Endothelial cell of hepatic sinusoid (primary cell): Measurements from ENCODE around the gene SLC9A4.

Source experiments
- in situ Hi-C: cut with HindIII; loops from 2 replicates; pipeline ENCODE4 v1.10.0; 2017; ENCODE audit warnings: low sequenced_read_pairs

The SLC9A4 gene

DNA sequence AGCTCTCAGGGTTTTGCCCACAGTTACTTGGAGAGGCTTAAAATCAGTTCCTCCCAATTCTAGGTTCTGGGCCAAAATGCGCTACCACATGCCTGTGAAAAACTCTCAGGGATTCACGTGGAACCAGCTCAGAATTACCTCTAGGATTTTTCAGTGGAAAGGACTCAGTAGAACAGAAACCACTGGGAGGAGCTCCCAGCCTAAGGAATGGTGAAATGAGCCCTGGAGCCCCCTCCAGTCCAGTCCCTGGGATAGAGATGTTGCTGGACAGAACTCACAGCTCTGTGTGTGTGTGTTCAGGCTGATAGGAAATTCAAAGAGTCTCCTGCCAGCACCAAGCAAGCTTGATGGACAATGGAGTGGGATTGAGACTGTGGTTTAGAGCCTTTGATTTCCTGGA lies 21.1 kb upstream of the SLC9A4 start:
- in situ Hi-C loops, result no loop called here

- in situ Hi-C loops, result no loop called here
These were observed 19.5 kb upstream of the SLC9A4 start for GRCh38 chr2:102453501-102453900.

DNA sequence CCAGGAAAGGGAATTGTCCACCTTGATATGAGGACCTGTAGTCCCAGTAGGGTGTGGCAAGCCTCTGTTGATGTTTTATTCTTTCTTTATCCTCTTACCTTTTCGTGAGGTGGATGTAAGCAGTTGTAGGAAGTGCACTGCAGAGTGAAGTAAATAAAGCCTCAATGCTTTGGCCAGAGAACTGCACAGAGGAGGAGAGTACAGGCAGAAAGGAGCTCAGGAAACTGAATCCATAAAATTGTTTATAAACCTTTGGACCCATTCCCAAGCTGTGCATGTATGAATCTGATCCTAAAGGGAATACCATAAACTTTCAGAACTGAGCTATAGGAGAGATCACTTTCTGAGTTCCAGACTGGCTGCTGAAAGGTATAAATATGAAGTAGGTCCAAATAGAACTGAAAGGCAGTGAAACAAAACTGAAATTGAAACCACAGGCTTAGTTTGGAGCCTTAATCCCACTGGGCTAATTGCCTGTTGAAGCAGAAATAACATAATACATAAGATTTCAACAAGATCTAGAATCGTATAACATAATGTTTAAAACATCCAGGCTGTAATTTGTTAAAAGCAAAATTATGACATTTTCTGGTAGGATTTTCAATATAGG lies 17.9 kb upstream of the SLC9A4 start:
- in situ Hi-C loops, result no loop called here

DNA sequence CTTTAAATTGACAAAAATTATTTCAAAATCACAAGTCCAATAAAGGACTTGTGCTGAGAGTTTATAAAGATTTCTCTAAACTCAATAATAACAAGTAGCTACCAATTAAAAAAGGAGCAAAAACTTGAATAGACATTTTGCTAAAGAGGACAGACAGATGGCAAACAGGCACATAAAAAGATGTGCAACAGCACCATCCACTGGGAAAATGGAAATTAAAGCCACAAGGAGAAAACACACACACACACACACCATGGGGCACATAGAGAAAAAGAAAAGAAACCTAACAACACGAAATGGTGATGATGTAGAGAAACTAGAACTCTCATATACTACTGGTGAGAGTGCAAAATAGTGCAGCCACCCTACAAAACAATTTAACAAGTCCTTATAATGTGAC lies 12.6 kb upstream of the SLC9A4 start:
- in situ Hi-C loops, result no loop called here

GRCh38 chr2:102461188-102461587 lies 11.8 kb upstream of the SLC9A4 start:
- in situ Hi-C loops, result no loop called here

DNA sequence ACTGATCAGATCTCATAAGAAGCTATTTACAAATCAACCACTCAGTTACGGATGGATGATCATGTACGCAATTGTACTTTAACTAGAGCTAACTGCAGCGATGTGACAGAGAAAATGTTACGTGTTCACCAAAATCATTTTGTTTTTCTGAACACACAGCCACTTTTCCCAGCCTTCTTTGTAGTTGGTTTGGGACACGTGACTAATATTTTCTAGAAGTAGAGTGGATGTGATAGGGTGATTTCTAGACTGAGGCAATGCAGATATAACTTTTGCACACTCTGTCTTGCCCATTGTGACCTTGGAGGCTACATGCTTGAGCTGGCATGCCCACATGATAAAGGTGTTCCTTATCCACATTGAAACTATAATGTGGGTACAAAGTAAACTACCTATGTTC lies 9.9 kb upstream of the SLC9A4 start:
- in situ Hi-C loops, result no loop called here

DNA sequence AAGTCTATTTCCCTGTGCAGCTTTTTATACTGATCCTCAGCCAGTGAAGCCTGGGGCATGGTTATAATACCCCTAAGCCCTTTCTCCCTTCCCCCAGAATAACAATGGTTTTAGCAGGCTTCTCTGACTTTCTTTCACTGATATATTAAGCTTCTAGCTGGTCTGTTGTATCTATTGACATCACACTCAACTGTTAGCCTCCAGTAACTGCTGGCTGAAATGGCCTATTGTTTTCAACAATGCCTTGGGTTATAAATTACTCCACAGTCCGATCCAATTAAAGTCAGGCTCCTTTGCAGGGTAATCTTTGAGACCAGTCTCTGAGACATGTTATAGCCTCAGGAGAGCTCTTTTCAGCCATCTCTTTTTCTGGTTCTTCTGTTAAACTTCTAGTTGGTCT lies 2.9 kb upstream of the SLC9A4 start:
- in situ Hi-C loops, result no loop called here

- in situ Hi-C loops, result no loop called here
These were observed 605 bp downstream of the SLC9A4 start for GRCh38 chr2:102473631-102474030.

DNA sequence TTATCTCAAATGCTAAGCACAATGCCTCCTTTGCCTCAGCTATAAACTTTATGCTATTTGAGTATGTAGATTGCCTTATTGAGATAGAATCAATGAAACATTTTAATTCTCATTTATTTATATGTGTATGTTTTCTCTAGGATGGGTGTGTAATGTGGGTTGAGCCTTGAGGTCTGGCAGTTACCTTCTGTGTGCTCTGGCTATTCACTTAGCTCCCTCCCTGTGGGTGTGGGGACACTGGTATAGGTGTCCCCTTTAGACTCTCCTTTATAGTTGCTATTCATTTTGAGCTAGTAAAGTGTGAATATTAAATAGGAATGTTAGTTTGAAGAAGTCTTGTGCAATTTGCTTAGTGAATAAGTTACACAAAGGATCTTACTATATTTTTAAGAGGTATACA lies 1.8 kb downstream of the SLC9A4 start:
- in situ Hi-C loops, result no loop called here

DNA sequence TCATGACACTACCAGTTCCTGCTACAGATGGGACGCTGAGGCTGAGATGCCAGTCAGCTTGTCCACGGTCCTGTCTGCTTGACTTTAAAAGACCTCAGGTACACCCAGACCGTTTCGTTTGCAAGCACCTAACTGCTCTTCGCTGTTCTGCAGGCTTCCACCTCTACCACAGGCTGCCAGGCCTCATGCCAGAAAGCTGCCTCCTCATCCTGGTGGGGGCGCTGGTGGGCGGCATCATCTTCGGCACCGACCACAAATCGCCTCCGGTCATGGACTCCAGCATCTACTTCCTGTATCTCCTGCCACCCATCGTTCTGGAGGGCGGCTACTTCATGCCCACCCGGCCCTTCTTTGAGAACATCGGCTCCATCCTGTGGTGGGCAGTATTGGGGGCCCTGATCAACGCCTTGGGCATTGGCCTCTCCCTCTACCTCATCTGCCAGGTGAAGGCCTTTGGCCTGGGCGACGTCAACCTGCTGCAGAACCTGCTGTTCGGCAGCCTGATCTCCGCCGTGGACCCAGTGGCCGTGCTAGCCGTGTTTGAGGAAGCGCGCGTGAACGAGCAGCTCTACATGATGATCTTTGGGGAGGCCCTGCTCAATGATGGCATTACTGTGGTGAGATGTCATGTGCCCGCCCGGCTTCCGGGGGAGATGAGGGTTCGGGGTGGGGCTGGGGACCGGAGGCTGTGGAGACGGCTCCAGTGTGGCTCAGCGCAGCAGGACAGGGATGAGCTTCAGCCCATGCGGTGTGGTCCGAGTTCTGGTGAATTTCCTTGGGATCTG lies 5.9 kb downstream of the SLC9A4 start:
- in situ Hi-C loops, result no loop called here

- in situ Hi-C loops, result no loop called here
These were observed 7.5 kb downstream of the SLC9A4 start for GRCh38 chr2:102480285-102481195.

GRCh38 chr2:102481931-102482330 lies 8.9 kb downstream of the SLC9A4 start:
- in situ Hi-C loops, result no loop called here

GRCh38 chr2:102483086-102483485 lies 10.1 kb downstream of the SLC9A4 start:
- in situ Hi-C loops, result no loop called here

DNA sequence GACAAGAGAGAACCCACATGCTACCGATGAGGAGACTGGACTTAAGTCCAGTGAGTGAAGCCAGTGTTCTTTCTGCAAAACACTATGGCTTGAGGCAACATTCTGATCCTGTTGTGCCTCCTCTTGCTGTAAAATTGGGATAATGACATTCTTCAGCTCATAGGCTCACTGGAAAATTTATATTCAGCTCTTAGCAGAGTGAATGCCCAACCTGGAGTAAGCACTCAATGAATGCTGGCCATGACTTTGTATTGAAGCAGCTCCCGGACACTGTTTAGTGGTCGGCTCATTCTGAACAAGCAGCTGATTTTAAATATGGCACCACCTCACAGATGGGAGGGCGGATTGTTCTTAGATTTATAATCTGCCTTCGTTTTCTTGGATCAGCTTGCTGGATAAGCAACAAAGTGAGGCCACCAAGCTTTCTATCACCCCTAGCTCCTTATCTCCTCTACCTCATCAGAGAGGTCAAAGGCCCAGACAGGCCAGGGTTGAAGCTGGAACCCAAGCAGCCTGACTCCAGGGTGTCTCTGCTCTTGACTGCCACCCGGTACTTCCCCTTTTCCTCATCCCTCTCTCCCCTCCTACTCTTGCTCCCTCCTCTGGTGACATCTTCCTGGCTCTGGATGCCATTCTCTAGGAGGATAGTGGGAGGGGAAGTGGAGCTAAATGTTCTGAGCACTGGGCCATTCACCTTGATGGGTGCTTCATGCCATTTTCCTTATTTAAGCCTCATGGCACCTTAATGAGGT lies 11.5 kb downstream of the SLC9A4 start:
- in situ Hi-C loops, result loop anchor here (5.0 kb wide), 1 partner anchor 103 kb away; no protein-coding TSS in a partner anchor

DNA sequence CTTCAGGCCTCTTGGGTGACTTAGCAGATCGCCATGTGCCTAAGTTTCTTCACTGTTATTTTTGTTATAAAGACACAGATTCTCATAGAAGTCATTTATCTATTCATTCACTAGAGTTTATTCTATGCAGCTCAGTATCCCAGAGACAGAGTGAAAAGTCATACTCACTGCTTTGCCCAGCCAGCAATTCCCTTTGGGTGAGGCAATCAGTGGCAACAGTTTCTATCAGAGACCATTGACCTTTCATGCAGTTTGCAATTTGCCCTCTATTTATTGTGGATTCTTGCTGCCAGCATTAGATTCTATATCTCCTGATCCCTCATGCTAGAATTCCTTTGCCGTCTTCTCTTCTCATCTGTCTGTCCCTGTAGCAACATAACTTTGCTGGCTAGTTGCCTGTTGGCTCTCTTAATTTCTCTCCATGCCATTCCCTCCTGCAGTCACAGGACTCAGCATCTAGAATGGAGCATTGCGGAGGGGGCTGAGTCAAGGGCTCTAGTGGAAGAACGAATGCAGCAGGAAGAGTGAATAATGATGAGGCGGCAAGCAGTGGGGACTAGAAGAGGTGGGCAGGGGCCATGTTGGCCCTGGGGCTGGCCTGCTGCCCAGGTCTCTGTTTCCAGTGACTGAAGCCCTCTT lies 12.2 kb downstream of the SLC9A4 start:
- in situ Hi-C loops, result loop anchor here (5.0 kb wide), 1 partner anchor 102 kb away; no protein-coding TSS in a partner anchor

GRCh38 chr2:102486941-102487702 lies 14.1 kb downstream of the SLC9A4 start:
- in situ Hi-C loops, result loop anchor here (5.0 kb wide), 1 partner anchor 100 kb away; no protein-coding TSS in a partner anchor

GRCh38 chr2:102487761-102488462 lies 14.9 kb downstream of the SLC9A4 start:
- in situ Hi-C loops, result loop anchor here (5.0 kb wide), 1 partner anchor 99 kb away; no protein-coding TSS in a partner anchor

- in situ Hi-C loops, result loop anchor here (5.0 kb wide), 1 partner anchor 98 kb away; no protein-coding TSS in a partner anchor
These were observed 16.6 kb downstream of the SLC9A4 start for GRCh38 chr2:102489646-102490045.

DNA sequence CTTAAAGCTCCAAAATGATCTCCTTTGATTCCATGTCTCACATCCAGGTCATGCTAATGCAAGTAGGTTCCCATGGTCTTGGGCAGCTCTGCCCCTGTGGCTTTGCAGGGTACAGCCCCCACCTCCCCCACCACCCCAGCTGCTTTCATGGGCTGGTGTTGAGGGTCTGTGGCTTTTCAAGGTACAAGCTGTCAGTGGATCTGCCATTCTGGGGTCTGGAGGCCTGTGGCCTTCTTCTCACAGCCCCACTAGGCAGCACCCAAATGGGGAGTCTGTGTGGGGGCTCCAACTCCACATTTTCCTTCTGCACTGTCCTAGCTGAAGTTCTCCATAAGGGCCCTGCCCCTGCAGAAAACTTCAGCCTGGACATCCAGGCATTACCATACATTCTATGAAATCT lies 19.0 kb downstream of the SLC9A4 start:
- in situ Hi-C loops, result no loop called here
